NCI-H345 (cell line): ENCODE results near the gene LRRC8C.

Experiments used
- DNase-seq: peaks from one replicate; lab custom pipeline; 2025; lab: John Stamatoyannopoulos, UW

Gene LRRC8C

DNA sequence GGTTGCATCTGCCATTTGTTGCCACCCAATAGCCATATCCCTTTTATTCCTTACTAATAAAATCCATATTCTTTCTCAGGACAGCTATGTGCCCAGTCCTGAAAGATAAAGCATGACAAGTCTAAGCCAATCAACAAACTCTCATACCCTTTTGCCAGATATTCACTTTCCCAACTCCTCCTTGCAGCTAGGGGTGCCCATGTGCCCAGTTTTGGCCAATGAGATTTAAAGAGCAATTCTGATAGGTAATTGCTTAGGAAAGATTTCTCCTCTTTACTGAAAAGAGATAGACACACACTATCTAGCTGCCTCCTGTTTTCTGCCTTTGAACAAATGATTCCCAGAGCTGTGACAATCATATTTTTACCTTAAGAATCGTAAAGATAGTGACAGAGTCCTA lies 132.9 kb downstream of the LRRC8C start:
- no peak for DNase-seq

DNA sequence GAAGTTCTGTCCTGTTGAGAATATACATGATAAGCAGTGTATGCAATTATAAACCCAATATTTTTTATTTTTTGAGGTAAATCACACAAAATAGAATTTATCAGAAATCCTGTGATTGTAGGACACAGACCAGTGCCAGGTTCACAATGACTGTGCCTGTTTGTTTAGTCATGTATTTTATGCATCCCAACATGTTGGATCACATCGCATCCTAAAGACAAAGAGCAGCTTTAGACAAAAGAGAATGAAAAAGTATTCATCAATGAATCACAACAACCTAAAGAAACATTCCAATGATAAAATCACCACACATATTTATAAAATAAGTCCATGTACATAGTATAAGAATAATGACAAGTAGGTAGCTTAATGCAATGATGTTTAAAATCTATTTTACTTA lies 134.7 kb downstream of the LRRC8C start:
- no peak for DNase-seq
